ENCODE results near the gene GPS1.

The GPS1 gene

DNA sequence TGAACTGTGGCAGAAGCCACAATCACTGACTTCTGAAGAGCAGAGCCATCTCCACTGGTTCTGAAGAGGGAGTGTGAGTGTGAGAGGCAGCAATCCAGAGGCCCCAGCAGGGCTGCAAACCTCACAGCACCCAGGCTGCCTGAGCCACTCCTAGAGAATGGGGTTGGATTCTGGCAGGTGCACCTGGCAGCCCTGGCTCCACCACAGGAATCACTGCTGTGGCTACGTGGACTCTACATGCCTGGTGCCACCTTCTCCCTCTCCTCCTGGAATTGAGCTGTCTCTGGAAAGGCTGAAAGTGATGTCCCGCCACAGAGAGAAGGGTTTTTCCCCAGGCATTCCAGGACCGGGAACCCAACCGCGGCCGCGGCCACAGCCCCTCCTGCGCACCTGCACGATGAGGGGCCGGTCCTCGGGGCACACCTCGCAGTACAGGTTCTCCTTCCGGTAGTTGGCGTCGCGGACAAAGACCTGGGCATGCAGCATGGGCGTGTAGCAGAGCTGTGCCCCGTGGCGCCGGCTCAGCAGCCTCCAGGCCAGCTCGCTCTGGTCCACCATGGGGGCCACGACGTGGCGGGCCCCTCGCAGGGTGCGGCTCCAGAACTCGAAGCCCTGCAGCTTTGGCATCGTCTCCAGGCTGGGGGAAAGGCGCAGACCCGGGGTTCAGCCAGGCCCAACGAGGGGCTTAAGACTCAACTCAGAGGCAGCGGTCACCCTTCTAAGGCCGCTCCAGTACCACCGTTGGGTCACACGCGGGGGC lies 12.9 kb downstream of the GPS1 start:
- Histone ChIP-seq H3K9ac (ENCODE audit: low read depth, low read length) (peak overlapping the region; percentile 97), H3K36me3 (ENCODE audit: insufficient read depth, low read length) (peaks cover 26% of the 10 kb centered on the region), H3K27me3 (ENCODE audit: control insufficient read depth, insufficient read depth, low read length) (no peaks in the 10 kb centered on the region), H3K4me1 (ENCODE audit: control insufficient read depth, insufficient read depth, low read length) (peaks cover 21% of the 10 kb centered on the region), H3K4me2 (ENCODE audit: low read length) (peak overlapping the region; percentile 100), H3K9me3 (replicated peaks; ENCODE audit: low read length) (no peaks in the 10 kb centered on the region), H3K4me3 (ENCODE audit: low read length) (peak overlapping the region; percentile 87)

DNA sequence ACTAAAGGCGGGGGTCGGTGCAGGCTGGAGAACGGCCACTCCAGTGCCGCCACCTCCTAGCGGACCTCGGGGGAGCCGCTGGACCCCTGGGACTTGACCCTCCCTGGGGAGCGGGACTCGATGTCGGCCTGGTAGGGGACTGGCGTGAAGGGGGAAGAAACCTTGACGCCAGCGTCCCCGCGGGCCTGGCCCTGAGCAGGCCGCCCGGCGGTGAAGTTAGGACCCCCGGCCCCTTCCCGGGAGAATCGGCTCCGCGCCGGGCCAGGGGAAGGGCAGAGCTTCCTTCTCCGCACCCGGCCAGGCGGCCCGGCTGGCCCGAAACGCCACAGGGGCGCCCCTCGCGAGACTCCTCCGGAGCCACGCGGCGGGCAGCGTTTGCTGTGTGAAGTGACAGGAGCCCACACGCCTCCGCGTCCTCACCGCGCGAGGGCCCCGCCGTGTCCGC lies 13.5 kb downstream of the GPS1 start:
- Histone ChIP-seq H3K4me3 (ENCODE audit: low read length) (peak overlapping the region; percentile 87), H3K9ac (ENCODE audit: low read depth, low read length) (peak overlapping the region; percentile 97), H3K36me3 (ENCODE audit: insufficient read depth, low read length) (peaks cover 20% of the 10 kb centered on the region), H3K4me1 (ENCODE audit: control insufficient read depth, insufficient read depth, low read length) (peaks cover 21% of the 10 kb centered on the region), H3K4me2 (ENCODE audit: low read length) (peak overlapping the region; percentile 100), H3K9me3 (replicated peaks; ENCODE audit: low read length) (no peaks in the 10 kb centered on the region), H3K27me3 (ENCODE audit: control insufficient read depth, insufficient read depth, low read length) (no peaks in the 10 kb centered on the region)

DNA sequence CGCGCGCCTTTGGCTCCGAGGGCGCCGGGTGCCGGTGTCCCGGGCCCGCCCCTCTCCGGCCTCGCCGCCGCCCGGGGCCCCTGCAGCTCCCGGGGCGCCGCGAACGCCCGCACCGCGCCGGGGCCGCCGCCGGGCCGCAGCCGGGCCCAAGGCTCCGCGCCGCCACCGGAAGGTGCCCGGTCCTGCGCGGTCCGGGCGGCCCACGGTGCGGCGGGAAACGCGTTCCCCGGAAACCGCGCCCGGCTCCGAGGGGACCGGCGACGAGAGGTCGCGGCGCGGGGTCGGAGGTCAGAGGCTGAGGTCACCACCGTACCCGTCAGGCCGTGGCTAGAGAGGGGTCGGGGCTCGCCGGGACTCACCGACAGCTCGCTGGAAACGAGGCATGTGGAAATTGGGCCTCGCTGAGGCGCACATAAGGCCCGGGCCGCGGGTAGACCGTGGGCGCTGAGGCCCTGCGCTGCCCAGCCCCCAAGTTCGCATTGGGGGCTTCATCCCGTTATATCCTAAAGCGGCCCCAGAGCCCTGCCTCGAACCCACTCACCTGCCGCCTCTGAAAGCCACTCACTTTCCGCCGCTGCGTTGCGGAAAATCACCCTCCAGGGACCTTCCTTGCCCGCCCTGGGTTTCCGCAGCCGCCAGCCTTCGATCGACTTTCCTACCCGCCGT lies 14.1 kb downstream of the GPS1 start, which contains the start of gene DUS1L:
DUS1L (minus strand) TSS at position 167 of the 666 bp plus-strand sequence. CDS start 745 bp downstream, outside the sequence.
- Histone ChIP-seq H3K4me3 (ENCODE audit: low read length) (peak within 1 kb of the TSS; percentile 87), H3K9me3 (replicated peaks; ENCODE audit: low read length) (no peaks in the 10 kb centered on the region), H3K27me3 (ENCODE audit: control insufficient read depth, insufficient read depth, low read length) (no peaks in the 10 kb centered on the region), H3K9ac (ENCODE audit: low read depth, low read length) (peak within 1 kb of the TSS; percentile 97), H3K4me2 (ENCODE audit: low read length) (peak within 1 kb of the TSS; percentile 100), H3K4me1 (ENCODE audit: control insufficient read depth, insufficient read depth, low read length) (peaks cover 21% of the 10 kb centered on the region), H3K36me3 (ENCODE audit: insufficient read depth, low read length) (peaks cover 15% of the 10 kb centered on the region)

DNA sequence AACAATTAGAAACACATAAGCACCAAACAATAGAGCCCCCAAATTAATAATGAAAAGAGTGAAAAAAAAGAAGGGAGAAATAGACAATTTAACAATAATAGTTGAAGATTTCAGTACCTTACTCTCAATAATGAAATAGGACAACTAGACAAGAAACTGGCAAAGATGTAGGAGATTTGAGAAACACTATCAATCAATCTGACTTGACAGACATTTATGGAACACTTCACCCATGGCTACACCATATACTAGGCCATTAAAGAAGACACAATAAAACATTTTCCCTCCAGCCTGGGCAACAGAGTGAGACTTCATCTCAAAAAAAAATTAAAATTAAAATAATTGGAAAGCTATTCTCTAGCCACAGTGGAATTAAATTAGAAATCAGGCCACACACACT lies 18.9 kb downstream of the GPS1 start:
- no peak overlapping the region for H3K9ac ChIP-seq (ENCODE audit: low read depth, low read length)
- H3K9me3 ChIP-seq (replicated peaks; ENCODE audit: low read length), result no peaks in the 10 kb centered on the region

DNA sequence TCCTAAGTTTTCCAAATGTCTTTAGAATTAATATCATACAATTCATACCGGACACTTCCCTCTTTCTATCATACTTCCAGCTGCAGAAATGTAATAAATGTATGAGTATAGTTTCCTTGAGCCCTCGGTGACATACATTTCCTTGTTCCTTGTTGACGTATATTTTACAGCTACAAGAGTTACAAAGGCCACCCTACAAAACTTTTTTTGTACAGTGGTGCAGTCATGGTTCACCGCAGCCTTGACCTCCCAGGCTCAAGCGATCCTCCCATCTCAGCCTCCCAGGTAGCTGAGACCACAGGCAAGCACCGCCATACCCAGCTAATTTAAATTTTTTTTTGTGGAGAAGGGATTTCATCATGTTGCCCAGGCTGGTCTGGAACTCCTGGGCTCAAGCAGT lies 21.1 kb downstream of the GPS1 start:
- no peak overlapping the region for H3K4me2 ChIP-seq (ENCODE audit: low read length)
- no peaks in the 10 kb centered on the region for H3K27me3 ChIP-seq (ENCODE audit: control insufficient read depth, insufficient read depth, low read length)
- H3K9ac ChIP-seq (ENCODE audit: low read depth, low read length), result no peak overlapping the region
- peaks cover 6% of the 10 kb centered on the region for H3K36me3 ChIP-seq (ENCODE audit: insufficient read depth, low read length)
- H3K4me1 ChIP-seq (ENCODE audit: control insufficient read depth, insufficient read depth, low read length), result no peaks in the 10 kb centered on the region
- H3K9me3 ChIP-seq (replicated peaks; ENCODE audit: low read length), result no peaks in the 10 kb centered on the region
- H3K4me3 ChIP-seq (ENCODE audit: low read length), result no peak overlapping the region

More for the DNA sequence above, 18.9 kb downstream of the GPS1 start:
- no peak overlapping the region for H3K4me3 ChIP-seq (ENCODE audit: low read length)
- H3K4me1 ChIP-seq (ENCODE audit: control insufficient read depth, insufficient read depth, low read length), result peaks cover 8% of the 10 kb centered on the region
- H3K27me3 ChIP-seq (ENCODE audit: control insufficient read depth, insufficient read depth, low read length), result no peaks in the 10 kb centered on the region
- no peak overlapping the region for H3K4me2 ChIP-seq (ENCODE audit: low read length)
- H3K36me3 ChIP-seq (ENCODE audit: insufficient read depth, low read length), result no peaks in the 10 kb centered on the region

DNA sequence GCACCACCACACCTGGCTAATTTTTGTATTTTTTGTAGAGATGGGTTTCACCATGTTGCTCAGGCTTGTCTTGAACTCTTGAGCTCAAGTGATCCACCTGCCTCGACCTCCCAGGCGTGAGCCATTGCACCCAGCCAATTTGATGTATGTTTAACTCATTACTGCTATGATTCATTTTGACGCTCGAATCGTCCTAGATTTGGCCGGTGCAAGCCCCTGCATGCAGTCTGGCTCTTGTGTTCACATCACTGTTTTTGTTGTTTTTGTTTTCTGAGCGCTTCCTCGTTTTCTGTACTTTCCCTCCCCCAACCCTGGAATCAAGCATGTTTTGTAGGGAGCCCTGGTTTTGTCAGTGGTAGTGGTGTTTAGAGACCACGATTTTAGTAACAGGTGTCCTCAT lies 21.7 kb downstream of the GPS1 start:
- no peak overlapping the region for H3K4me2 ChIP-seq (ENCODE audit: low read length)
- H3K9me3 ChIP-seq (replicated peaks; ENCODE audit: low read length), result no peaks in the 10 kb centered on the region
- H3K9ac ChIP-seq (ENCODE audit: low read depth, low read length), result no peak overlapping the region
- H3K4me1 ChIP-seq (ENCODE audit: control insufficient read depth, insufficient read depth, low read length), result no peaks in the 10 kb centered on the region
- no peak overlapping the region for H3K4me3 ChIP-seq (ENCODE audit: low read length)
- no peaks in the 10 kb centered on the region for H3K27me3 ChIP-seq (ENCODE audit: control insufficient read depth, insufficient read depth, low read length)
- peaks cover 12% of the 10 kb centered on the region for H3K36me3 ChIP-seq (ENCODE audit: insufficient read depth, low read length)

DNA sequence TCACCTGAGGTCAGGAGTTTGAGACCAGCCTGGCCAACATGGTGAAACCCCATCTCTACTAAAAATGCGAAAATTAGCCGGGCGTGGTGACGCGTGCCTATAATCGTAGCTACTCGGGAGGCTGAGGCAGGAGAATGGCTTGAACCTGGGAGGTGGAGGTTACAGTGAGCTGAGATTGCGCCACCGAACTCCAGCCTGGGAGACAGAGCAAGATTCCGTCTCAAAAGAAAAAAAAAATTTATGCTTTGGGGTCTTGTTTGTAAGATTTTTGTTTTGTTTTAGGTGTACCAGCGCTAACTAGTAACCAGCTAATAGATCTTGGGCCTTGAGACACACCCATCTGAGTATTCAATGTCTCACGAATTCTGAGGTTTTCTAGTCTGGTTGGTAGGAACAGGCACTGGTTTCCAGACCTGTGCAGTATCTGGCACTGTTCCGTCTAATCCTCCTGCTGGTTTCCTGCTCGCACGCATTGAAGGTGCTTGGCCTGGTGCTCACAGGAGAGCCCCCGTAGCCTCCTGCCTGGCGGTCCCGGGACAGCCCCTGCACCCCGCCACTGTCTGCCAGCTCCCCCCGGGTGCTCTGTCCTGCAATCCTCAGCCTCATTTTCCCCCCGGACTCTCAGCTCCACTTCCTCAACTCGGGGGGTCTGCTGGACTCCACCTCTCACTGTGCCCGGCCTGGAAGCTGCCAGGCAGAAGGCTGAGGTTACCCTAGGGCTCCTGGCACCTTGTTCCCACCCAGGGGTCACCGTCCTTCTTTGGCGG lies 24.5 kb downstream of the GPS1 start:
- Histone ChIP-seq H3K4me3 (ENCODE audit: low read length) (no peak overlapping the region), H3K4me1 (ENCODE audit: control insufficient read depth, insufficient read depth, low read length) (no peaks in the 10 kb centered on the region), H3K9me3 (replicated peaks; ENCODE audit: low read length) (no peaks in the 10 kb centered on the region), H3K27me3 (ENCODE audit: control insufficient read depth, insufficient read depth, low read length) (no peaks in the 10 kb centered on the region), H3K36me3 (ENCODE audit: insufficient read depth, low read length) (peaks cover 34% of the 10 kb centered on the region), H3K9ac (ENCODE audit: low read depth, low read length) (no peak overlapping the region), H3K4me2 (ENCODE audit: low read length) (no peak overlapping the region)

DNA sequence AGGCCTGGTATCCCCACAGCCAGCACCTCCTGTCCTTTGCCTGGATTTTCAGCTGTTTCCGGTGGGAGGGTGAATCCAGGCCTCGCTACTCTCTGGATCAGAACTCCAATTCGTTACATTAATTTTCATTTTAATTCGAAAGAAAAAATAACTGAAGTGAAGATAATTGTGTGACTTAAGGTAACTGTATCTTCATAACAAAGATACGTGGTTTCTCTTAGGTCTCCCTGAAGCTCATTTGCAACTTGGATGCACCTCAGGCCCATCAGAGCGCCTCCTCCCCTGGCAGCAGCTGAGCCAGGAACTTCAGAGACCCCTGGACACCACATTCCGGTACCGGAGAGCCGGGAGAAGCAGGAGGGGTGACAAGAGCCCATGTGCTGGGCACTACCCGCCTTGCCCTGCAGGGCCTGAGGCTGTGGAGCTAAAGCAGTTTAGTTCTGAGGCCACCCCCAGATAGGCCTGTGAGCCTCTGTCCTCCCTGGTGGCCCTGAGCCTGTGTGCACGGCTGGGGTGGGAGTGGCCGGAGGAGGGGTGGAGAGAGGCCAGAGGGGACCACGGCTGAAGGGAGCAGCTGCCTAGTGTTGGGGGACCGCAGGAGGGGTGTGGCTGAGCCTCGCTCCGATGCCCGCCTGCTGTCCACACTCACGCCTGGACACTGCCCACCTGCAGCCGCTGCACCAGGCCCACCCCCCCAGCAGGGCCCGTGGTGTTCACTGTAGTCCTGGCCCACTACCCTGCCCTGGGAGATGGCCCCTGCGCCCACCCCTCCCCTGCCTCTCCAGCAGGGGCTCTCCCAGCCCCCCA lies 25.3 kb downstream of the GPS1 start:
- Histone ChIP-seq H3K4me1 (ENCODE audit: control insufficient read depth, insufficient read depth, low read length) (no peaks in the 10 kb centered on the region), H3K36me3 (ENCODE audit: insufficient read depth, low read length) (peaks cover 39% of the 10 kb centered on the region), H3K27me3 (ENCODE audit: control insufficient read depth, insufficient read depth, low read length) (no peaks in the 10 kb centered on the region), H3K4me3 (ENCODE audit: low read length) (no peak overlapping the region), H3K4me2 (ENCODE audit: low read length) (no peak overlapping the region), H3K9ac (ENCODE audit: low read depth, low read length) (no peak overlapping the region), H3K9me3 (replicated peaks; ENCODE audit: low read length) (no peaks in the 10 kb centered on the region)

DNA sequence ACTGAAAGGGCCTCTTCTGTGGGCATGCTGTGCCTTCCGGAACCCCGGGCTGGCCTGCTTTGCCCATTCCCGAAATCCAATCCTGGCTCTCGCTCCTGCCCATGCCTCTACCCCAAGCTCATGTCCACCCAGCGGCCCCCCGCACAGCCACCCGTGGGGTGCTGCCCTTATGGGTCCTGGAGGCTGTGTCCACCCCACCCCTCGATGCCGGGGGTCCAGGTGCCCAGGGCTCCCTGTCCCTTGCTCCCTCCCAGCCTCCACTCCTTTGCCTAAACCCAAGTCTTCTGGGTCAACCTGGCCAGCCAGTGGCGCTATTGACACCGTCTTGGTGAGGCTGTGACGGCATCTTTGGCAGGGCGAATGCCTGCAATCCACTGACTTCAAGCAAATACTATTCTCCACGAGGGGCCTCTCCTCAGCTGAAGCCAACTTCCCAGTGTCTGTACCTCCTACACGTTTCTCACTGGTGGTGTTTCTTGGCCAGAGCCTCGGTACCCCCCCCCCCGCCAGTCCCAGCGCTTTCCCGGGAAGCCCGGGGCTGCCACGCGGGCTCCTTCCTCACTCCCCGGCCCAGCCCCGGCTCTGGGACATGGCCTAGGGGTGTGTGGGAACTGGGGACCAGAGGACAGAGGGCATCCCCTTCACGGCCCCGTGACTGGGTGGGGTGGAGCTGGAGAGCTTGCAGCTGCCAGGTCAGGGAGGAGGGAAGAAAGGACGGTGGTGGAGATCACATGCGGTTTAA lies 26.1 kb downstream of the GPS1 start:
- Histone ChIP-seq H3K4me3 (ENCODE audit: low read length) (no peak overlapping the region), H3K4me2 (ENCODE audit: low read length) (no peak overlapping the region), H3K4me1 (ENCODE audit: control insufficient read depth, insufficient read depth, low read length) (no peaks in the 10 kb centered on the region), H3K27me3 (ENCODE audit: control insufficient read depth, insufficient read depth, low read length) (no peaks in the 10 kb centered on the region), H3K36me3 (ENCODE audit: insufficient read depth, low read length) (peaks cover 47% of the 10 kb centered on the region), H3K9ac (ENCODE audit: low read depth, low read length) (no peak overlapping the region), H3K9me3 (replicated peaks; ENCODE audit: low read length) (no peaks in the 10 kb centered on the region)

DNA sequence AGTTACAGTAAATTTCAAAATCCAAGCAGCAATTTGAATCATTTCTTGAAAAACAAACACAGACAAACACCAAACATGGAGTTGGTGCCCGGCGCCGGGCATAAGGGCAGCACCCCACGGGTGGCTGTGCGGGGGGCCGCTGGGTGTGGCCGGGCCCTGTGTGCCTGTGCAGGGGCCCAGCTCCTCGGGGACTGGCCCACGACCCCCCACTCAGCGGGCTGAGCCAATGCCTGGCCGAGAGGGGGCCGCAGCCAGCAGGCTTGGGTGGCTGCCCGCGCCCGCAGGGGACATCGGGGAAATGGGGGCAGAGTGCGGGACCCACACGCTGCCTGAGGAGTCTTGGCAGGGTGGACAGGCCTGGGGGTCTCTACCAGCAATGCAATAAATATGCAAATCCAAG lies 26.7 kb downstream of the GPS1 start:
- Histone ChIP-seq H3K9ac (ENCODE audit: low read depth, low read length) (no peak overlapping the region), H3K4me2 (ENCODE audit: low read length) (no peak overlapping the region), H3K4me1 (ENCODE audit: control insufficient read depth, insufficient read depth, low read length) (no peaks in the 10 kb centered on the region), H3K36me3 (ENCODE audit: insufficient read depth, low read length) (peaks cover 53% of the 10 kb centered on the region), H3K9me3 (replicated peaks; ENCODE audit: low read length) (no peaks in the 10 kb centered on the region), H3K4me3 (ENCODE audit: low read length) (no peak overlapping the region), H3K27me3 (ENCODE audit: control insufficient read depth, insufficient read depth, low read length) (no peaks in the 10 kb centered on the region)
